IgD-negative memory B cell (primary cell): ENCODE measurements around the gene BACE2. TPM values are rescaled to one million over a fixed set of nuclear protein-coding genes. Genes with fewer than 3 reads are reported as not detected.

ENCODE experiments used
- H3K27ac Mint-ChIP-seq, 3 donors: one replicate each; pipeline ENCODE4 v1.8.0; 2020 to 2022; ENCODE audit warnings: mild to moderate bottlenecking in 3 of 3, mixed read lengths in 3 of 3, moderate library complexity in 1 of 3
- H3K27me3 Mint-ChIP-seq: one replicate; pipeline ENCODE4 v1.8.0; 2021; ENCODE audit warnings: mixed read lengths
- H3K36me3 Mint-ChIP-seq: one replicate; pipeline ENCODE4 v1.8.0; 2020; ENCODE audit warnings: mild to moderate bottlenecking, mixed read lengths
- H3K4me1 Mint-ChIP-seq, 3 donors: one replicate each; pipeline ENCODE4 v1.8.0; 2020 to 2022; ENCODE audit warnings: mixed read lengths in 3 of 3, mild to moderate bottlenecking in 1 of 3
- H3K4me3 Mint-ChIP-seq, 4 donors: one replicate each; pipeline ENCODE4 v1.8.0; 2020 to 2022; ENCODE audit warnings: mild to moderate bottlenecking in 4 of 4, mixed read lengths in 4 of 4, moderate library complexity in 3 of 4
- H3K9me3 Mint-ChIP-seq, 3 donors: one replicate each; pipeline ENCODE4 v1.8.0; 2020 to 2021; ENCODE audit warnings: mixed read lengths in 3 of 3, mild to moderate bottlenecking in 1 of 3
- polyA plus RNA-seq: library from polyadenylated mRNA; unstranded; fragments of 300-500 nt; fragmentation: Illumina TruSeq; gene quantifications from one replicate; pipeline ENCODE4 v1.2.3, GENCODE V29; 2021

BACE2 gene
- 91.4 TPM for polyA plus RNA-seq

DNA sequence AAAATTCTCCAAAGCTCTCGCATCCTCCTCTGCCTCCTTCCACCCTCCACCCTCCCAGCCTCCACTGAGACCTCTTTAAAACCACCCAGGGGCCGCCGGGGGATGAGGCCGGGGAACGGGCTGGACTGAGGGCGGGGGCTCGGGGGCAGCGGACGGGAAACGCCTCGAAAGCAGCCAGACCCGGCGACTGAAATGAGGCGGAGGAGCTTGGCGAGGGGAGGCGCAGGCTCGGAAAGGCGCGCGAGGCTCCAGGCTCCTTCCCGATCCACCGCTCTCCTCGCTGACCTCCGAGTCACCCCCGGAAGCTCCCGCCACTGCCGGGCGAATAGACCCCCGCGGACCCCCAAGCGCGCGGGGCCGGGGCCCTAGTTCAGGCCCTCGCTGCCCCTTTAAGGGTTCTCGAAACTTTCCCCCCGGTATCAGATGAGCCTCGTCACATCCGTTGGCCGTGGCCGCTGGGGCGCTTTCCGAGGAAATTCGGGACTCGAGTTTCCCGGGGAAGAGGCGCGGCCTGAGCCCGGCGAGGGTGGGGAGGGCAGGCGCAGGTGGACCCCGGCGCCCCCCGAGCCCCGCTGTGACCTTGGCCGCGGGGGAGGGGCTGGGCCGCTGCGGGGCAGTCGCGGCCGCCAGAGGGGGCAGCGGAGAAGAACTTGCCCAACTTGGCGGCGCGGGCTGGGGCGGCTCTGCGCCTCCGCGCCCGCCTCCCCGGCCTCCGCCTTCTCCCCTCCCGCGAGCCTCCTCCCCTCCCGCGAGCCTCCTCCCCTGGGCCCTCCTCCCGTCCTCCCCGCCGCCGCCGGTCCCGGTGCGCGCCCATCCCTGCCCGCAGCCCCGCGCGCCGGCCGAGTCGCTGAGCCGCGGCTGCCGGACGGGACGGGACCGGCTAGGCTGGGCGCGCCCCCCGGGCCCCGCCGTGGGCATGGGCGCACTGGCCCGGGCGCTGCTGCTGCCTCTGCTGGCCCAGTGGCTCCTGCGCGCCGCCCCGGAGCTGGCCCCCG, at the start of gene BACE2:
Gene BACE2, plus strand, starts transcription at position 813 of the 995 bp plus-strand sequence. Its CDS starts 104 bp downstream, at position 917.
- peaks cover 2% of the 10 kb centered on the region for H3K27me3 Mint-ChIP-seq

DNA sequence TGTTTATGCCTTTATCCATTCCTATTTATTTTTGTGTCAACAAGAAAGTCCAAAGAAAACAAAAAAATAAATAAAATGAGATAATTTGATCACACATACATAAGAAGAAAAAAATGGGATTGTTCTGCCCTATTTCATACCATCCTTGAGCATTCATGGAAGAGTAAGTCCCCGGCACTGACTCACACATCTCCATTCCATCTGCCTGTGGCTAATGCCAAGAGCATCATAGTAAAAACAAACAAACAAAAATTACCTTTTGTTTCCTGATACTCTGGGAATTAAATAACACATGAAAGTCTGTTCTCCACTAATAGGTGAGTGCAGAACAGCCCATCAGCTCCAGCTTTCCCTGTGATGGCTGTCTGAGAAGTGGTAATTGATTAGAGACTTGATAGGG, 48.1 kb upstream of the BACE2 start:
- H3K27ac Mint-ChIP-seq = no peak overlapping the region
- H3K4me3 Mint-ChIP-seq = no peak overlapping the region
- H3K4me1 Mint-ChIP-seq = peaks cover 0 to 2% (median 2%) of the 10 kb centered on the region in 3 donors
- H3K9me3 Mint-ChIP-seq = no peaks in the 10 kb centered on the region
- peaks cover 5% of the 10 kb centered on the region for H3K27me3 Mint-ChIP-seq
- H3K36me3 Mint-ChIP-seq = peaks cover 3% of the 10 kb centered on the region

More for the DNA sequence above, at the start of gene BACE2:
- peak within 1 kb of the TSS; percentile 86 to 97 (median 94) for H3K4me3 Mint-ChIP-seq
- no peaks in the 10 kb centered on the region for H3K9me3 Mint-ChIP-seq
- peak within 1 kb of the TSS in 2 of 3 donors; percentile 59 to 74 for H3K27ac Mint-ChIP-seq
- no peaks in the 10 kb centered on the region for H3K36me3 Mint-ChIP-seq
- H3K4me1 Mint-ChIP-seq = peaks cover 14 to 26% (median 16%) of the 10 kb centered on the region in 3 donors

DNA sequence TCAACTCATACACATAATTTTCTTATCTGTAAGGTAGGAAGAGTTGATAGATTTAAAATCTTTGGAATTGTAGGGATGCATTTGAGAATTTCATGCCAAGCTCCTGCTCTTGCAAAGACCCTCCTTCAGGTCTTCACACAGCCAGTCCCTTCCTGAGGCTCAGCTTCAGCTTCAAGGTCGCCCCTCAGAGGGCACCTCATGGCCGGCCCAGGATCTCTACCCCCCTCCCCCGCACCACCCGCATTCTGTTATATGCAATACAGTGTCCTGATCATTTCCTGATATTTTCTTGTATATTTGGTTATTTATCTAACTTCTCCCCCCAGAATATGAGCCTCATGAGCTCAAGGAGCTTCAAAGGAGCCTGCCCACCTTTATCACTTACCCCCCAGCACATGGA, 47.0 kb upstream of the BACE2 start:
- Mint-ChIP-seq H3K4me1 (peaks cover 0 to 2% (median 2%) of the 10 kb centered on the region in 3 donors), H3K27me3 (peaks cover 3% of the 10 kb centered on the region), H3K9me3 (no peaks in the 10 kb centered on the region), H3K27ac (peak overlapping the region in 1 of 3 donors; percentile 69), H3K36me3 (no peaks in the 10 kb centered on the region), H3K4me3 (no peak overlapping the region)

DNA sequence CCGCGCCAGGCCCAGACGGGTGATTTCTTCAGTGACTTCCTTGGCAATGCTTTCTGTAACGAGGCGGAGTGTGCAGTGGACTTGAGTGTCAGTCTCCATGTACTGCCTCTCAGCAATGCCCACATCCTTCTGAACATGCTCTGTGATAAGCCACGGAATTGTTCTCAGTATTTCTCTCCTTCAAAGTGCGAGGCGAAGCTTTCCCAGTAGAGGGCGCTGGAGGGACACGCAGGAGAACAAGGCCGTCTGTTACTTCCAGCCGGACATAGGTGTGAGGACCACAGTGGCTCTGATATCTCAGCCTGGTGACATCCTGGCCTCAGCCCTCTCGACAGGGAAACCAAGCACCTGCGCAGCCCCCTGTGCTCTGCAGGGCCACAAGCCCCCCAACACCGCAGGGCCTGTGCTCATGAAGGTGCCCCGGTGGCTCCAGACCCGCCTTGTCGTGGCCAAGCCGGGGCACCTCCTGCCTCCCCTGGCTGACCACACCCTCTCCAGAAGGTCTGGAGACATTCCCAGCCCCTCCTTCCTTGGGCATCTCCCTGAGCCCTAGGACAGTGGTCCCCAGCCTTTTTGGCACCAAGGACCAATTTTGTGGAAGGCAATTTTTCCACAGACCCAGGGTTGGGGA, 46.1 kb upstream of the BACE2 start:
- Mint-ChIP-seq H3K27me3 (peaks cover 3% of the 10 kb centered on the region), H3K27ac (no peak overlapping the region), H3K36me3 (no peaks in the 10 kb centered on the region), H3K4me1 (peaks cover 0 to 2% (median 2%) of the 10 kb centered on the region in 3 donors), H3K9me3 (no peaks in the 10 kb centered on the region), H3K4me3 (no peak overlapping the region)

DNA sequence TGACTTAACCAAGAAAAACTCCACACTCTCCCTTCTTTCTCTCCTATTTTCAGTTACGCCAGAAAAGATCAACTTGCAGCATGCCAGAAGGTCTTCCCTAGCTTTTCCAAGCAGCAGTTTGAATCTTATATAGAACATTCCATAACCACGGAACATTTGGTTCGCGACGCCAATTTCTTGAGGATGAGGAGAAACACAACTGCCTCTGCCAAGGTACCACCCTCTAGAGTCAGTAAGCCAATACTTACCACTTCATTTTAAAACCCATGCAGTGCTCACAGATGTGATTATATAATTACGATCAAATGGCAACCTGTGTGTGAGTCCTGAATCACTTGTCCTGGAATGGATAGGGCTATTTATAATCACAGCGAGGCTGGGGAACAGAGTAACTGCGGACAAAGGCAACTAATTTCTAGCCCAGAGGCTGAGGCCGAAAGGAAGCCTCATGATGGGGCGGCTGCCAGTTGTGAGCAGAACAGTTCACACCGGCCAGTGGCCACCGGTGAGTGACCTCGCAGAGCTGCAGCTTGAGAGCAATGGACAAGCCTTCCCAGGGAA, 43.2 kb upstream of the BACE2 start:
- Mint-ChIP-seq H3K4me1 (peaks cover 0 to 2% (median 0%) of the 10 kb centered on the region in 3 donors), H3K27ac (no peak overlapping the region), H3K36me3 (no peaks in the 10 kb centered on the region), H3K27me3 (peaks cover 12% of the 10 kb centered on the region), H3K9me3 (peaks cover 0 to 10% (median 9%) of the 10 kb centered on the region in 3 donors), H3K4me3 (no peak overlapping the region)

DNA sequence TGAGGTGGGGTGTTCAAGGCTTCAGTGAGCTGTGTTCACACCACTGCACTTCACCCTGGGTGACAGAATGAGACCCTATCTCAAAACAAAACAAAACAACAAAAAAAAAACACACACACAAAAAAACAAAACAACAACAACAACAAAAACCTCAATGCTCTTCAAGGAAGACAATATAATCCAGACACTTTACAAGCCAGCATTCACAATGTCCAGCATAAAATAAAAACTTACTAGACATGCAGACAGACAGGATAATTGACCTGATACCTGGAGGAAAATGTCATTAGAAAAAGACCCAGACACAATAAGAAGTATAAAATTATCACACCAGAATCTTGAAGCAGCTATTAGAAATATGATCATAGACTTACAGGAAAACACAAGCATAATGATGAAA, 39.0 kb upstream of the BACE2 start:
- Mint-ChIP-seq H3K9me3 (peaks cover 0 to 10% (median 9%) of the 10 kb centered on the region in 3 donors), H3K4me1 (peaks cover 0 to 4% (median 0%) of the 10 kb centered on the region in 3 donors), H3K36me3 (no peaks in the 10 kb centered on the region), H3K27ac (no peak overlapping the region), H3K4me3 (no peak overlapping the region), H3K27me3 (peaks cover 9% of the 10 kb centered on the region)

DNA sequence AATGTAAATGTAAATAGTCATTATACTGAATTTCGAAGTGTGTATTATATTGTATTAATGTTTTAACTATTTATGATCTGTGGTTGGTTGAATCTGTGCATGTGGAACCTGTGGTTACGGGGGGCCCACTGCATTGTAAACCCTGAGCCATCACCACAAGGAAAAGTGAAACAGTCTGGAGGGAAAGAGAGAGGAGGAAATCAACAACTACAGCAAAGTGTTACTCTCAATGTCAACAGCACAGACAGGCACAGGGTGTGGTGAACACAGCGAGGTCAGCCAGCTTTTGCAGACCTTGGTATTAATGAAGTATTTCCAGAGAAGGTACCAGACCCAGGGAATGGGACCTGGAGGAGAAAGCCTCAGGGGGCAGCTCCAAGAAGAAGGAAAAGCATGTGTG, 37.1 kb upstream of the BACE2 start:
- peaks cover 0 to 4% (median 0%) of the 10 kb centered on the region in 3 donors for H3K4me1 Mint-ChIP-seq
- H3K36me3 Mint-ChIP-seq = no peaks in the 10 kb centered on the region
- H3K27ac Mint-ChIP-seq = no peak overlapping the region
- peaks cover 0 to 10% (median 9%) of the 10 kb centered on the region in 3 donors for H3K9me3 Mint-ChIP-seq
- H3K4me3 Mint-ChIP-seq = no peak overlapping the region
- H3K27me3 Mint-ChIP-seq = peaks cover 11% of the 10 kb centered on the region

DNA sequence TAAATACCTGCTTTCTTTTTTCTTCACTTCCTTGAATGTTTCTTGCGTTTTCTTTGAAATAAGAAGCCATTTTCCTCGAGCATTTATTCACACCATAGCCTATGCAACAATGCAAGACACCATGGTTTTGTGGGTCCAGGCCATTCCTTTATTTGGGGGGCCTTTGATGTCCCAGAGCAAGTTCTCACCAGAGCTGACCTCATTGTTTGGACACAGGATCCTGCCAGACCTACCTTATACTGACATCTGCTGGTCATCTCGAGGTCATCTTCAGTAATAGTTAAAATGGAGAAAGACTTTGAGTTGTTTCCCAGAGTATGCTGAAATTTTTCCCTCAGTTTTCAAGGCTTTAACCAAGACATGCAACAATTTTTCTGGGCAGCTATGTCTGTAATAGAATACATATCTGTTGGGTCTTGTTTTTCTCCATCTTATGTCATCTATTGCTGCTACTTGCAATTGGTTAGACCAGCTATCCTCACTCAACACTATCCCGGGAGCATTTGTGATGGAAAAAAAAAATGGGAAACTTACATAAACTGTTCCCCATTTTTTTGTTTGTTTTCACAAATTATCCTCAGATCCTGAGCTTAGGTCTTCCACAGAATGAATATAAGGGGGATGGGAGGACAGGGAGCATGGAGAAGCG, 34.0 kb upstream of the BACE2 start:
- Mint-ChIP-seq H3K9me3 (peaks cover 0 to 5% (median 4%) of the 10 kb centered on the region in 3 donors), H3K4me1 (peaks cover 0 to 4% (median 0%) of the 10 kb centered on the region in 3 donors), H3K4me3 (no peak overlapping the region), H3K36me3 (peaks cover 2% of the 10 kb centered on the region), H3K27ac (no peak overlapping the region), H3K27me3 (peaks cover 12% of the 10 kb centered on the region)

DNA sequence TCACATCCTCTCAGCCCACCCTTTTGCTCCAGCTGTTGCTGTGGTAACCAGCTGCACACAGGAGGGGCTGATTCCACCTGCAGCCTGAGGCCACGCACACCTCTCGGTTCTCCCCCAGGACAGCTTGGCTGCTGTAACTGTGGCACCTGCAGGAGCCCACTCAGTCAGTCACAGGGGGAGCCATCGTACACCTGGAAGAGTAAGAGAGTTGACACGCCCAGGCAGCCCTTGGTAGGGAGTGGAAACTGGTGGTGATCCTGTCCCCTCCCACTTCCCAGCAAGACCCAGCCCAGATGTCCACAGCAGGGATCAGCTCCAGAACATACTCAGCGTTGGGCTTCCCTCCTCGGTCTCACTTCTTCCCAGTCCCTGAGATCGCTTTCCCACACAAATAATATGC, 32.2 kb upstream of the BACE2 start:
- Mint-ChIP-seq H3K4me3 (no peak overlapping the region), H3K27me3 (peaks cover 11% of the 10 kb centered on the region), H3K4me1 (peaks cover 0 to 4% (median 0%) of the 10 kb centered on the region in 3 donors), H3K9me3 (peaks cover 0 to 2% (median 0%) of the 10 kb centered on the region in 3 donors), H3K36me3 (peaks cover 2% of the 10 kb centered on the region), H3K27ac (no peak overlapping the region)

DNA sequence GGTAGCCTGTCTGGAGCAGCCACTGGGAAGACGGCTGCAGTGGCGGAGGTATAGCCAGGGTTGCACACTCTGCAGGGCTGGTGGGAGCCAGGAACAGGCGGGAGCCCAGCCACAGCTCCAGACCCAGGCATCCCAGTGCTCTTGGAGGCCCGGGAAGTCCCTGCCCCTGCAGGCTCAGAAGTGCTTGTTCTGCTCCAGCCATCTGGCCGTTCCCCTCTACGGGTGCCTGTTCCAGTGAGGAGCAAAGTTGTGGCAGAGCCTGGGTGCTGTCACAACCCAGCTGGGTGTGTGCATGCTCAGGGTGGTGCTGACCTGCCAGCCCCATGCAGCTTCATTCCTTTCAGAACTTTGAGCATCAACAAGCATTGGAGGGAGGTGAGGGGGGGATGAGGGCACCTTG, 31.7 kb upstream of the BACE2 start:
- H3K4me1 Mint-ChIP-seq = peaks cover 0 to 2% (median 0%) of the 10 kb centered on the region in 3 donors
- H3K36me3 Mint-ChIP-seq = peaks cover 2% of the 10 kb centered on the region
- H3K9me3 Mint-ChIP-seq = peaks cover 0 to 2% (median 0%) of the 10 kb centered on the region in 3 donors
- no peak overlapping the region for H3K27ac Mint-ChIP-seq
- H3K27me3 Mint-ChIP-seq = peaks cover 11% of the 10 kb centered on the region
- no peak overlapping the region for H3K4me3 Mint-ChIP-seq

DNA sequence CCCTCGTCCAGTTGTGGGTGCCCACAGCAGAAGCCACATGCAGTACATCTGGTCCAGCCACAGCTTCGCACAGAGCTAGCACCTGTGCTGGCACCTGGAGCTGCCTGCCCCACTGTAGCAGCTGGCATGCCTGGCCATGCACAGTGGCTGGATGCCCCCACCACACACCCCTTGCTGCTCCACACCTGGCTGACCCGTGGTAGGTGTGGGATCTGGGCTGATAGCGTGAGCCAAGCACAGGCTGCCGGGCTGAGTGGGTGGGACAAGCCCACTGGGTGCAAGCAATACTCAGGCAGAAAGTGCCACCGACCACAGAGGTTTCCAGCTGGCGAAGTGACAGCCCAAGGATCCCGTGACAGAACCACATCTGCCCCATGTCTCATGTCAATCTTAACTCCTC, 30.6 kb upstream of the BACE2 start:
- peaks cover 2% of the 10 kb centered on the region for H3K36me3 Mint-ChIP-seq
- peaks cover 0 to 2% (median 0%) of the 10 kb centered on the region in 3 donors for H3K4me1 Mint-ChIP-seq
- H3K9me3 Mint-ChIP-seq = peaks cover 0 to 3% (median 0%) of the 10 kb centered on the region in 3 donors
- peaks cover 11% of the 10 kb centered on the region for H3K27me3 Mint-ChIP-seq
- H3K4me3 Mint-ChIP-seq = no peak overlapping the region
- no peak overlapping the region for H3K27ac Mint-ChIP-seq

DNA sequence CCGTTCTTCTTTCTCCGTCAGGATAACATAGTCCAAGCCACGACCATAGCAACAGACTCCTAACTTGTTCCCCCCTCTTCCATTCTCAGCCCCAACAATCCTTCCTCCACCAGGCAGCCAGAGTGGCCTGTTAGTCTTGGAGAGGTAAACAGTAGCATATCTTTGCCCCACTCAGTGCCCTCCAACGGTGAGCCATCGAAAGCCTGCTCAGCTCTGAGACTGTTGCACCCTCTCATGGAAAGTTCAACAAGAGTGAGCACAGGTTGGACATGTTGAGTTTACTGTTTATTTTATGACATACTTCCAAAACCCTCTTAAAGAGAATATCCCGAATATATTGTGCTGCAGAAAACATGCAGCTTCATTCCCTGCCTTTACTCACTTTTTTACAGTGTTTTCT, 30.1 kb upstream of the BACE2 start:
- Mint-ChIP-seq H3K27ac (no peak overlapping the region), H3K4me1 (peaks cover 0 to 2% (median 0%) of the 10 kb centered on the region in 3 donors), H3K36me3 (peaks cover 2% of the 10 kb centered on the region), H3K9me3 (peaks cover 0 to 3% (median 0%) of the 10 kb centered on the region in 3 donors), H3K27me3 (peaks cover 11% of the 10 kb centered on the region), H3K4me3 (no peak overlapping the region)

DNA sequence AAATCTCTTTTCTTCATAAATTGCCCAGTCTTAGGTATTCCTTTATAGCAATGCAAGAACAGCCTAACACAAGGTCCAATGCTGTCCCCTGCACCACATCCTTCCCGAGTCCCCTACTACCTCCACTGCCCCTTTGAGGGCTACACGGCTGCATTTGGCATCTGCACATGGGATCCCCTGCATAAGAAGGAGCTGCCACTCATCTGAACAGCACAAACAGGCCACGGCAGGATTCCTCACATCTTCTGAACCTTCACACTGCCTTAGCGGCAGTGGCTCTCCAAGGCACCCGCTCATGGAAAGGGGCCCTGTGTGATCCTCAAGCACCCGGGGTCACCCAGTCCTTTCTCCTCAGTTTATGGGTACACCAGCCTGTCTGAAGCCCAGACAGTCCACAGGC, 29.2 kb upstream of the BACE2 start:
- Mint-ChIP-seq H3K4me3 (no peak overlapping the region), H3K4me1 (peaks cover 0 to 2% (median 0%) of the 10 kb centered on the region in 3 donors), H3K27me3 (peaks cover 13% of the 10 kb centered on the region), H3K9me3 (peaks cover 0 to 3% (median 0%) of the 10 kb centered on the region in 3 donors), H3K27ac (no peak overlapping the region), H3K36me3 (peaks cover 2% of the 10 kb centered on the region)

DNA sequence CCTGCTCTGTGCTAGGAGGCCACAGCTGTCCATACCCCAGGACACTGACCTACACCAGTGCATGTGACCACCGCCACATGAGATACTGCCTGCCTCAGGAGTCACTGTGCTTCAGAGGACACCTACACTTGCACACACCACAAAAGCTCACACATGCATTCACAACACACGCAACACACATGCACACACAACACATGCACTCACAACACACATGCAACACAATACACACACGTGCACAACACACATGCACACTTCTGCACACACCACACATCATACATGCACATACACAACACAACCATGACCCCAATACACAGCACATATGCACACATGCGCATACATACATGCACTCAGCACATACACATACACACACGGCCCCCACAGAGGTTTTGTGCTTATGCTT, 28.7 kb upstream of the BACE2 start:
- H3K4me1 Mint-ChIP-seq = no peaks in the 10 kb centered on the region
- H3K36me3 Mint-ChIP-seq = peaks cover 2% of the 10 kb centered on the region
- peaks cover 0 to 4% (median 0%) of the 10 kb centered on the region in 3 donors for H3K9me3 Mint-ChIP-seq
- H3K27me3 Mint-ChIP-seq = peaks cover 13% of the 10 kb centered on the region
- H3K4me3 Mint-ChIP-seq = no peak overlapping the region
- no peak overlapping the region for H3K27ac Mint-ChIP-seq
